NCI-H82 (cell line): ENCODE measurements around the gene RNPEPL1.

Source experiments
- DNase-seq: peaks from one replicate; lab custom pipeline; 2025; lab: John Stamatoyannopoulos, UW

Gene RNPEPL1

GRCh38 chr2:240591784-240592183 is 23.5 kb downstream of the RNPEPL1 start:
- no peak for DNase-seq

- DNase-seq: no peak
These were observed 24.9 kb downstream of the RNPEPL1 start for GRCh38 chr2:240593026-240593702.

- DNase-seq: no peak
These were observed 25.6 kb downstream of the RNPEPL1 start for GRCh38 chr2:240593703-240594451.

GRCh38 chr2:240594511-240595380 is 26.5 kb downstream of the RNPEPL1 start:
- no peak for DNase-seq

- DNase-seq: peak; percentile 63
These were observed 27.2 kb downstream of the RNPEPL1 start for GRCh38 chr2:240595381-240596079.

GRCh38 chr2:240596080-240596460 is 27.8 kb downstream of the RNPEPL1 start:
- no peak for DNase-seq

GRCh38 chr2:240596491-240596931 is 28.2 kb downstream of the RNPEPL1 start:
- DNase-seq: no peak

- DNase-seq: no peak
These were observed 28.8 kb downstream of the RNPEPL1 start for GRCh38 chr2:240597054-240597418.

GRCh38 chr2:240597419-240598181 is 29.3 kb downstream of the RNPEPL1 start:
- DNase-seq: no peak

- no peak for DNase-seq
These were observed 30.1 kb downstream of the RNPEPL1 start for GRCh38 chr2:240598311-240598911.

- no peak for DNase-seq
These were observed 30.9 kb downstream of the RNPEPL1 start for GRCh38 chr2:240599141-240599583.

GRCh38 chr2:240600451-240600961 is 32.2 kb downstream of the RNPEPL1 start:
- DNase-seq: no peak

- no peak for DNase-seq
These were observed 33.0 kb downstream of the RNPEPL1 start for GRCh38 chr2:240601061-240601830.

- no peak for DNase-seq
These were observed 33.5 kb downstream of the RNPEPL1 start for GRCh38 chr2:240601831-240602160.

- no peak for DNase-seq
These were observed 34.2 kb downstream of the RNPEPL1 start for GRCh38 chr2:240602266-240603050.

- DNase-seq: no peak
These were observed 35.0 kb downstream of the RNPEPL1 start for GRCh38 chr2:240603081-240603835.

GRCh38 chr2:240603846-240604245 is 35.6 kb downstream of the RNPEPL1 start:
- no peak for DNase-seq

GRCh38 chr2:240604291-240604938 is 36.1 kb downstream of the RNPEPL1 start:
- DNase-seq: peak; percentile 50
